Bronchial epithelial cell (primary cell): ENCODE measurements around the gene GARIN3. TPM values are rescaled to one million over a fixed set of nuclear protein-coding genes. Genes with fewer than 3 reads are reported as not detected.

Experiments
- DNase-seq: peaks from one replicate; pipeline ENCODE4 v3.0.0-alpha.2; 2010; ENCODE audit warnings: low read depth
- FAIRE-seq: peaks from 2 replicates; lab custom pipeline; 2011; peaks lifted over from hg19 to GRCh38; lab: Jason Lieb, UNC
- H3K27me3 ChIP-seq: 2 replicates; pipeline ENCODE4 v1.5.1; 2011; ENCODE audit warnings: low read length; ENCODE audit not compliant: control insufficient read depth, insufficient read depth
- H3K36me3 ChIP-seq: 2 replicates; pipeline ENCODE4 v1.5.1; 2011; ENCODE audit warnings: low read length; ENCODE audit not compliant: control insufficient read depth, insufficient read depth
- H3K4me3 ChIP-seq: 2 replicates; pipeline ENCODE4 v1.5.1; 2011; ENCODE audit warnings: mild to moderate bottlenecking, low read depth, low read length, control low read depth
- total RNA-seq: library from RNA; depleted of rRNA; stranded (reverse); fragments of >200 nt; gene quantifications from 2 replicates; pipeline ENCODE4 v1.2.1, GENCODE V29; 2014
- TF ChIP-seq, protein P1 (sequence below): IDR thresholded peaks from 2 replicates; pipeline ENCODE4 v1.5.1; 2011; ENCODE audit warnings: mild to moderate bottlenecking, moderate library complexity, low read length, control low read depth, inconsistent platforms; ENCODE audit not compliant: insufficient read depth, severe bottlenecking

GARIN3 gene
- total RNA-seq, 1 donor from 2014 or later = not detected

DNA sequence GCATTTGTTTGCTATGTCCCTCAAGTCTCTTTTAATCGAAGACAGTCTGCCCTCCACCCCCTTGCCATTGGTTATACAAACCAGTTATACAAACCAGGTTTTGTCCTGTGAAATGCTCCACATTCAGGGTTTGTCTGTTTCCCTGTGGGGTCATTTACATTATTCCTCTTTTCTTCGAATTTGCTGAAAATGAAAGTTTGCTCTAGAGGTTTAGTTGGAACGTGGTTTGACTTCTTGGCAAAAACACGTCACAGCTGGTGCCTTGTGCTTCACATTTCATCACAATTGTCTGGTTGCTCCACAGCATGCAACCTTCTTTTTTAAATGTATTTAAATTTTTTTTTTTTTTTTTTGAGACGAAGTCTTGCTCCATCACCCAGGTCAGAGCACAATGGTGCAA is 53.1 kb downstream of the GARIN3 start:
- Histone ChIP-seq H3K36me3 (no peaks in the 10 kb centered on the region), H3K27me3 (no peaks in the 10 kb centered on the region), H3K4me3 (no peak overlapping the region)
- no peak for DNase-seq
- TF ChIP-seq, protein P1, sequence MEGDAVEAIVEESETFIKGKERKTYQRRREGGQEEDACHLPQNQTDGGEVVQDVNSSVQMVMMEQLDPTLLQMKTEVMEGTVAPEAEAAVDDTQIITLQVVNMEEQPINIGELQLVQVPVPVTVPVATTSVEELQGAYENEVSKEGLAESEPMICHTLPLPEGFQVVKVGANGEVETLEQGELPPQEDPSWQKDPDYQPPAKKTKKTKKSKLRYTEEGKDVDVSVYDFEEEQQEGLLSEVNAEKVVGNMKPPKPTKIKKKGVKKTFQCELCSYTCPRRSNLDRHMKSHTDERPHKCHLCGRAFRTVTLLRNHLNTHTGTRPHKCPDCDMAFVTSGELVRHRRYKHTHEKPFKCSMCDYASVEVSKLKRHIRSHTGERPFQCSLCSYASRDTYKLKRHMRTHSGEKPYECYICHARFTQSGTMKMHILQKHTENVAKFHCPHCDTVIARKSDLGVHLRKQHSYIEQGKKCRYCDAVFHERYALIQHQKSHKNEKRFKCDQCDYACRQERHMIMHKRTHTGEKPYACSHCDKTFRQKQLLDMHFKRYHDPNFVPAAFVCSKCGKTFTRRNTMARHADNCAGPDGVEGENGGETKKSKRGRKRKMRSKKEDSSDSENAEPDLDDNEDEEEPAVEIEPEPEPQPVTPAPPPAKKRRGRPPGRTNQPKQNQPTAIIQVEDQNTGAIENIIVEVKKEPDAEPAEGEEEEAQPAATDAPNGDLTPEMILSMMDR = no peak
- FAIRE-seq = no peak

Other genes with a start within 250 kb of the GARIN3 start
- gene TIMD4, start 203.0 kb downstream of the GARIN3 start, total RNA-seq = not detected in 2 replicates
- gene HAVCR1, start 107.1 kb downstream of the GARIN3 start, total RNA-seq = not detected in 2 replicates
- 0.38 and 0.53 TPM in 2 replicates for gene HAVCR2, start 57.2 kb downstream of the GARIN3 start, total RNA-seq
- 7.9 and 8.2 TPM in 2 replicates for gene MED7, start 23.4 kb downstream of the GARIN3 start, total RNA-seq
- not detected in 2 replicates for gene ITK, start 14.6 kb upstream of the GARIN3 start, total RNA-seq
- 3.9 and 8.2 TPM in 2 replicates for gene CYFIP2, start 99.9 kb upstream of the GARIN3 start, total RNA-seq